HT1080 (cell line): ENCODE results near the gene RB1. TPM values are rescaled to one million over a fixed set of nuclear protein-coding genes. Genes with fewer than 3 reads are reported as not detected.
"Not testable (repeated sequence)": the region's sequence is repeated elsewhere in the genome, so short reads cannot be mapped to it uniquely, and the experiment has no call there.

Source experiments
- DNase-seq: peaks from one replicate; pipeline ENCODE4 v3.0.0-alpha.2; 2015; ENCODE audit warnings: low read depth
- total RNA-seq: library from RNA; depleted of rRNA; stranded (reverse); fragments of >200 nt; shearing (Covaris generic); gene quantifications from 2 replicates; pipeline ENCODE4 v1.2.3, GENCODE V29; 2014

RB1 gene
- total RNA-seq, 1 experiment from 2014 or later, result 47.4 TPM

- no peak for DNase-seq
Measured at GRCh38 chr13:48448285-48448958, 144.9 kb downstream of the RB1 start.

- peak; percentile 61 for DNase-seq
Measured at GRCh38 chr13:48448959-48449614, 145.5 kb downstream of the RB1 start.

GRCh38 chr13:48449656-48450055 lies 146.1 kb downstream of the RB1 start:
- DNase-seq, result no peak

GRCh38 chr13:48451196-48451595 lies 147.6 kb downstream of the RB1 start:
- DNase-seq, result not testable (repeated sequence)

GRCh38 chr13:48456546-48456945 lies 153.0 kb downstream of the RB1 start:
- DNase-seq, result no peak

DNA sequence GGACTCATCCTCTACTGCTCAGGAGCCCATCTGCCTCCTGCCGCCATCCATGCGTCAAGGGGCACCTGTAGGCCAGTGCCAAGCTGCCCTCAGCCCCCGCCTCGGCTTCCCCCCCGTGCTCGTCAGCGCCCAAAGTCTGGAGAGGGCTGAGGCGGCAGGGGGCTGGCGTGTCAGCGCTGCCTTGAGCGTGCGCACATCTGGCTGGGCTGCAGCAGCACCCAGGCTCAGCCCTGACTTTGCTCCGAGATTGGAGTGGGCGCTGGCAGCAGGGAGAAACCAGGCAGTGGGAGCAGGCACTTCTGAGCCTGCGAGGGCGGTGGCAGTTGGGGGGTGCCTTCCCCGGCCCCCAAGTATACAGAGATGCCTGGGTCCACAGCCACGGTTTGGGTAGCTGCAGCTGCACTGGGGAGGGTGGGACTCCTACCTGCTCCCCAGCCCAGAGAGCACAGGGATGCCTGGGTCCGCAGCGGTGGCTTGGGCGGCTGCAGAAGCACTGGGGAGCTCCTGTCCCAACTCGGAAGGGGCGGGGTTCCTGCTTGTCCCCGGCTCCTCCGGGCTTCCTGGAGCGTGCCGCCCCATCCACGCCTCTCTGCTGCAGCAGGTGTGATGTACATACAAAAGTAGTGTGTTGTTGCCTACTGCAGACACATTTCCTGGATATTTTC lies 154.2 kb downstream of the RB1 start:
- no peak for DNase-seq

- DNase-seq, result no peak
Measured at GRCh38 chr13:48475230-48475629, 171.7 kb downstream of the RB1 start.

DNA sequence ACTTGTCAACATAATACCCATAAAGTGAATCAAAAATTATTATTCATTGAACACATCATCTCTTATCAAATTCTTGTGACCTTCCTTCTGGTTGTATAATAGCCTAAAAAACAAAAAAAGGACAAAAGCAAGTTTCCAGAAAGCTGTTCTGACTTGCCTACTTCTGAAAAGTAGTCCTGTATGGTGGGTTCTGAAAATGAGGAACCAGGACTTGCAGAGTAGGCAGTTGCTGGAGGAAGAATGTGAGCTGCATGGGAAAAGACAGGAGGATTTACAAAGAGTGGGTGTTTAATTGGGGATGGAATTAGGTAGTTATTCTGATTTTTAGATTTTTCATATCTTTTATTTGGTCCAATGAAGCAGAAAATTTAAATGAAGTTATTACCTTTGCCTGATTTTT lies 172.7 kb downstream of the RB1 start:
- DNase-seq, result no peak

DNA sequence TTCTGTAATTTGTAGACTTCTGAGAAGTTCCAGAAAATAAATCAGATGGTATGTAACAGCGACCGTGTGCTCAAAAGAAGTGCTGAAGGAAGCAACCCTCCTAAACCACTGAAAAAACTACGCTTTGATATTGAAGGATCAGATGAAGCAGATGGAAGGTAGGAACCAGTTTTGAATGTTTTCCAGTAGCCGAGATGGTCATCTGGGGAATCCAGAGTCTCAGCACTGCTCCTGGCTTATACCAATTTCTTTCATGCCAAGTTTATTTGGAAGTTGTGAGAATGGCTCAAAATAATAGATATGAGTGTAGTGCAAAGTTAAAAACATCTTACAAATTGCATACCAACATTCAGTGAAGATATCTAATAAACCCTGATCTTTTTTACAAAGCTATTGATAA lies 173.1 kb downstream of the RB1 start:
- DNase-seq, result no peak

GRCh38 chr13:48477191-48477855 lies 173.8 kb downstream of the RB1 start:
- no peak for DNase-seq

- no peak for DNase-seq
Measured at GRCh38 chr13:48478391-48478790, 174.8 kb downstream of the RB1 start.

GRCh38 chr13:48483575-48483974 lies 180.0 kb downstream of the RB1 start:
- no peak for DNase-seq

DNA sequence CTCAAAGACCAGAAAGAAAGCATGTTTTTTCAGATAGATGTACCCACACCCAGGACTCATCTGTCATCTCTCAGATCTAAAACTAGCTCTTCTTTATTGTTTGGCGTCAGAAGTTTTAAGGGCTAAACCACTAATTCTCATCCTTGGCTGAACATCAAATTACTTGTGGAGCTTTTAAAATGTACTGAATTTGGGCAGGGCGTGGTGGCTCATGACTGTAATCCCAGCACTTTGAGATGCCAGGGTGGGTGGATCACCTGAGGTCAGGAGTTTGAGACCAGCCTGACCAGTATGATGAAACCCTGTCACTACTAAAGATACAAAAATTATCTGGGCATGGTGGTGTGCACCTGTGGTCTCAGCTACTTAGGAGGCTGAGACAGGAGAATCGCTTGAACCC lies 181.9 kb downstream of the RB1 start:
- no peak for DNase-seq

- no peak for DNase-seq
Measured at GRCh38 chr13:48486362-48486761, 182.8 kb downstream of the RB1 start.

DNA sequence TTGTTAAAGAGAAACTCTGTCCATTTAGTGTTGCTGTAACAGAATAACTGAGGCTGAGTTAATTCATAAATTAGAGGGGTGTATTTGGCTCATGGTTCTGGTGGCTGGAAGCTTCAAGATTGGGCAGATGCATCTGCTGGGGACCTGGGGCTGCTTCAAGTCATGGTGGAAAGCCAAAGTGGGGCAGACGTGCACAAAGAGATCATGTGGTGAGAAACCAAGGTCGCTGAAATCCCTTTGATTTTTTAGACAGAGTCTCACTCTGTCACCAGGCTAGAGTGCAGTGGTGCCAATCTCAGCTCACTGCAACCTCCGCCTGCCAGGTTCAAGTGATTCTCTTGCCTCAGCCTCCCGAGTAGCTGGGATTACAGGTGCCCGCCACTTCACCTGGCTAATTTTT lies 183.3 kb downstream of the RB1 start:
- DNase-seq, result no peak

GRCh38 chr13:48487968-48488367 lies 184.4 kb downstream of the RB1 start:
- DNase-seq, result no peak

- no peak for DNase-seq
Measured at GRCh38 chr13:48488995-48489394, 185.4 kb downstream of the RB1 start.

DNA sequence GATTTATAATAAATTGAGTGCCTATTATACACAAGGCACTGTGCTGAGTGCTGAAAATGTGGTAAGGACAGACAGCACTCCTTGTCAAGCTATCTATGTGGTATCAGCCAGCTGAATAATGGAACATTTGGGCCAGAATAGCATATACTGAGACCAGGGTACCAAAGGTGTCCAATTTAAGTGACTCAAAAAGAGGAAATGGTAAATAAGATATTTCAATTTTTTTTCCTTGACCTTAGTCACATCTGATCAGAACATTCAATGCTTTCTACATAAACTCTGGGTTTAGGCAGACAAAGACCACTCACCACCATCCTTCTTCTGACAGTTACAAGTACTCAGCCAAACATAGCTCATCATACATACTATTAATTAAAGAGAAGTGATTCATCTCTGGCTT lies 186.1 kb downstream of the RB1 start:
- no peak for DNase-seq

- DNase-seq, result no peak
Measured at GRCh38 chr13:48490241-48490640, 186.7 kb downstream of the RB1 start.

DNA sequence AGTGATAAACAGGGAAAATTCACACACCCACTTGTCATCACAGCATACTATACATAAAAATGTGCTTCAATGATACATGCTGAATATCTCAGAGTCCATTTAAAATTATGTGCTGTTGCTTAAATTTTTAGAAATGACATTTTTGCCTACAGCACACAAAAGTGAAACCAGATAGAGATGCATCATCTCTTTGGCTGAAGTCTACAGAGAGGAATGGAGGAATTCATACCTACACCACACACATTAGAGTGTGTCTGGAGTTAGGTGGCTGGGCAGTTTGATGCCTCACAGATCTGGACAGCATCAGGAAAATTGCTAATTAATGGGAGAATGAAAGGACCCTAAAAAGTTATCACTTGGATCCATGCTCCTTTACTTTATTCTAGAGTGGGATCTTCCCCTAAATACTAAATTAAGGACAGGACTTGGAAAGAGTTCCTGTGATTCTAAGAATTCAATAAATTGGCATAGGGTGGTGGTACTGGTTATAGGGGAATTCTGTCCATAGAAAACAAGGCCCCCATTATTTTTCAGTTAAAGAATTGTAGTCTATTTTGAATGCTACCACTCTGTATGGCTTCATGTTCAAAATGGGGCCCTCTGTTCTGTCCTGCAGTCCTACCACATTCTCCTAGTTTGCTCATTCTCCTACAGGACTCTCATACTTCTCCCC lies 188.0 kb downstream of the RB1 start:
- no peak for DNase-seq

GRCh38 chr13:48492096-48492440 lies 188.5 kb downstream of the RB1 start:
- DNase-seq, result no peak
